ENCODE data around the gene IL17C. TPM values are rescaled to one million over a fixed set of nuclear protein-coding genes. Genes with fewer than 3 reads are reported as not detected.

Gene IL17C
- total RNA-seq, 1 experiment from 2014 or later: 1.9 TPM

DNA sequence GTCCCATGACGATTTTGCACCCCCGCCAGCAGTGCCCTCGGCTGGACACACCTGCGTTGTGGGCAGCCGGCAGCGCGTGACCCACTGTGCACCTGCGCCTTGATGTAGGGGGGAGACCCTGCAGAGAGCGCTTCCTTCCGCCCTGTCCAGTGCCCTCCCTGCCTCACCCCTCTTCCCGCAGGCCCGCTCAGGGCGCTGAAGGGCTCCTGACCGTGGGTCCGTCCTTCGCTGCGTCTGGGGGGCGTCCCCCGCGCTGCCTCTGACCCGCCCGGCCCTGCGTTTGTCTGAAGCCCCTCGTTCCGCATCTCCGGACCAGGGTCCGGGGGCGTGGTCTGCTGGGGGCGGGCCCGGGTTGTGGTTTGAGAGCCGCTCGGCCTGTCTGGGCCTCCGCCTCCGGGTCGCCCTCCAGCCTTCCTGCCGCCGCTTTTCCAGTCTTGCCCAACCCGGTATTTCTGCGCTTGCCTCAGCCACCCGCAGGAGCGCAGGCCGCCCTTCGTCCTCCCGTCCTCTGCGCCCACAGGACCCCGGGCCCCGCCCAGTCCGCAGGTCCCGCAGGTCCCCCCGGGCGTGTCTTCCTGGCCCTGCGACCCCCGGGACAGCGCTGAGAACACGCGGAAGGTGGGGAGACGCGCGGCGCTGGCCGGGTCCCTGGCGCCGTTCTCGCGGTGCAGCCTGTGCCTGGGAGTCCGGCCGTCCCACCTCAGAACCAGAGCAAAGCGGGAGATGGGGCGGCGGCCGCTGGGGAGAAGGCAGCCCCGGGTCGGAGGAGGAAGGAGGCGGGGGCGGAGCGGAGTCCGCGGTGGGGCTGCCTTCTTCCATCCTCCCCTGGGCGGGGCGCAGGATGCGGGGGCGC lies 4.0 kb upstream of the IL17C start:
- Mint-ChIP-seq H3K27ac (no peak overlapping the region), H3K9me3 (no peaks in the 10 kb centered on the region), H3K27me3 (ENCODE audit: low read depth) (peaks cover 10% of the 10 kb centered on the region), H3K4me1 (peaks cover 35% of the 10 kb centered on the region), H3K4me3 (peak overlapping the region; percentile 69), H3K36me3 (peaks cover 10% of the 10 kb centered on the region; the same call in 1 of the 2 replicates)
- ChIA-PET CTCF (interaction anchor here (0.6 to 3.4 kb wide), 17 partner anchors 9 to 212 kb away, joined by 3 to 17 read pairs (median 4); partner anchors contain the start of gene ZC3H18), POLR2A (no interaction called here)
- DNase-seq (ENCODE audit: low spot score): peak; percentile 87
- ATAC-seq: peak; percentile 63
- TF ChIP-seq, protein P1, sequence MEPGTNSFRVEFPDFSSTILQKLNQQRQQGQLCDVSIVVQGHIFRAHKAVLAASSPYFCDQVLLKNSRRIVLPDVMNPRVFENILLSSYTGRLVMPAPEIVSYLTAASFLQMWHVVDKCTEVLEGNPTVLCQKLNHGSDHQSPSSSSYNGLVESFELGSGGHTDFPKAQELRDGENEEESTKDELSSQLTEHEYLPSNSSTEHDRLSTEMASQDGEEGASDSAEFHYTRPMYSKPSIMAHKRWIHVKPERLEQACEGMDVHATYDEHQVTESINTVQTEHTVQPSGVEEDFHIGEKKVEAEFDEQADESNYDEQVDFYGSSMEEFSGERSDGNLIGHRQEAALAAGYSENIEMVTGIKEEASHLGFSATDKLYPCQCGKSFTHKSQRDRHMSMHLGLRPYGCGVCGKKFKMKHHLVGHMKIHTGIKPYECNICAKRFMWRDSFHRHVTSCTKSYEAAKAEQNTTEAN (CRISPR knock-in tag; IDR thresholded peaks at IDR 0.05): 0 out of 2 replicates have a peak, but pooled peaks have one; percentile 65
- TF ChIP-seq KAT7 (CRISPR knock-in tag; IDR thresholded peaks at IDR 0.05; ENCODE audit: borderline replicate concordance) (peak; percentile 54; the same call in 1 of the 2 replicates), TEAD4 (CRISPR knock-in tag; IDR thresholded peaks at IDR 0.05) (no peak), ELF4 (CRISPR knock-in tag; IDR thresholded peaks at IDR 0.05; ENCODE audit: low read depth) (0 out of 2 replicates have a peak, but pooled peaks have one; percentile 46), RORB (CRISPR knock-in tag; IDR thresholded peaks at IDR 0.05) (no peak), ESRRA (CRISPR knock-in tag; IDR thresholded peaks at IDR 0.05; ENCODE audit: borderline replicate concordance) (0 out of 2 replicates have a peak, but pooled peaks have one; percentile 24), CREB1 (CRISPR knock-in tag; IDR thresholded peaks at IDR 0.05) (no peak), RELA (CRISPR knock-in tag; IDR thresholded peaks at IDR 0.05; ENCODE audit: borderline replicate concordance) (peak; percentile 12; the same call in 1 of the 2 replicates), SMAD4 (CRISPR knock-in tag; IDR thresholded peaks at IDR 0.05) (0 out of 2 replicates have a peak, but pooled peaks have one; percentile 7), FOXP1 (CRISPR knock-in tag; IDR thresholded peaks at IDR 0.05; ENCODE audit: borderline replicate concordance) (peak; percentile 21; the same call in 1 of the 2 replicates), SP1 (CRISPR knock-in tag; conservative IDR thresholded peaks at IDR 0.05) (peak; percentile 74), ETV6 (CRISPR knock-in tag; IDR thresholded peaks at IDR 0.05) (no peak; the same call in none of the 2 replicates), ZNF219 (CRISPR knock-in tag; IDR thresholded peaks at IDR 0.05; ENCODE audit: borderline replicate concordance) (0 out of 2 replicates have a peak, but pooled peaks have one; percentile 14)
- TF ChIP-seq, protein P2, sequence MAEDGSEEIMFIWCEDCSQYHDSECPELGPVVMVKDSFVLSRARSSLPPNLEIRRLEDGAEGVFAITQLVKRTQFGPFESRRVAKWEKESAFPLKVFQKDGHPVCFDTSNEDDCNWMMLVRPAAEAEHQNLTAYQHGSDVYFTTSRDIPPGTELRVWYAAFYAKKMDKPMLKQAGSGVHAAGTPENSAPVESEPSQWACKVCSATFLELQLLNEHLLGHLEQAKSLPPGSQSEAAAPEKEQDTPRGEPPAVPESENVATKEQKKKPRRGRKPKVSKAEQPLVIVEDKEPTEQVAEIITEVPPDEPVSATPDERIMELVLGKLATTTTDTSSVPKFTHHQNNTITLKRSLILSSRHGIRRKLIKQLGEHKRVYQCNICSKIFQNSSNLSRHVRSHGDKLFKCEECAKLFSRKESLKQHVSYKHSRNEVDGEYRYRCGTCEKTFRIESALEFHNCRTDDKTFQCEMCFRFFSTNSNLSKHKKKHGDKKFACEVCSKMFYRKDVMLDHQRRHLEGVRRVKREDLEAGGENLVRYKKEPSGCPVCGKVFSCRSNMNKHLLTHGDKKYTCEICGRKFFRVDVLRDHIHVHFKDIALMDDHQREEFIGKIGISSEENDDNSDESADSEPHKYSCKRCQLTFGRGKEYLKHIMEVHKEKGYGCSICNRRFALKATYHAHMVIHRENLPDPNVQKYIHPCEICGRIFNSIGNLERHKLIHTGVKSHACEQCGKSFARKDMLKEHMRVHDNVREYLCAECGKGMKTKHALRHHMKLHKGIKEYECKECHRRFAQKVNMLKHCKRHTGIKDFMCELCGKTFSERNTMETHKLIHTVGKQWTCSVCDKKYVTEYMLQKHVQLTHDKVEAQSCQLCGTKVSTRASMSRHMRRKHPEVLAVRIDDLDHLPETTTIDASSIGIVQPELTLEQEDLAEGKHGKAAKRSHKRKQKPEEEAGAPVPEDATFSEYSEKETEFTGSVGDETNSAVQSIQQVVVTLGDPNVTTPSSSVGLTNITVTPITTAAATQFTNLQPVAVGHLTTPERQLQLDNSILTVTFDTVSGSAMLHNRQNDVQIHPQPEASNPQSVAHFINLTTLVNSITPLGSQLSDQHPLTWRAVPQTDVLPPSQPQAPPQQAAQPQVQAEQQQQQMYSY (CRISPR knock-in tag; IDR thresholded peaks at IDR 0.05): peak; percentile 78
- TF ChIP-seq, protein P3, sequence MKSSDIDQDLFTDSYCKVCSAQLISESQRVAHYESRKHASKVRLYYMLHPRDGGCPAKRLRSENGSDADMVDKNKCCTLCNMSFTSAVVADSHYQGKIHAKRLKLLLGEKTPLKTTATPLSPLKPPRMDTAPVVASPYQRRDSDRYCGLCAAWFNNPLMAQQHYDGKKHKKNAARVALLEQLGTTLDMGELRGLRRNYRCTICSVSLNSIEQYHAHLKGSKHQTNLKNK (CRISPR knock-in tag; IDR thresholded peaks at IDR 0.05): no peak
- TF ChIP-seq, protein P4, sequence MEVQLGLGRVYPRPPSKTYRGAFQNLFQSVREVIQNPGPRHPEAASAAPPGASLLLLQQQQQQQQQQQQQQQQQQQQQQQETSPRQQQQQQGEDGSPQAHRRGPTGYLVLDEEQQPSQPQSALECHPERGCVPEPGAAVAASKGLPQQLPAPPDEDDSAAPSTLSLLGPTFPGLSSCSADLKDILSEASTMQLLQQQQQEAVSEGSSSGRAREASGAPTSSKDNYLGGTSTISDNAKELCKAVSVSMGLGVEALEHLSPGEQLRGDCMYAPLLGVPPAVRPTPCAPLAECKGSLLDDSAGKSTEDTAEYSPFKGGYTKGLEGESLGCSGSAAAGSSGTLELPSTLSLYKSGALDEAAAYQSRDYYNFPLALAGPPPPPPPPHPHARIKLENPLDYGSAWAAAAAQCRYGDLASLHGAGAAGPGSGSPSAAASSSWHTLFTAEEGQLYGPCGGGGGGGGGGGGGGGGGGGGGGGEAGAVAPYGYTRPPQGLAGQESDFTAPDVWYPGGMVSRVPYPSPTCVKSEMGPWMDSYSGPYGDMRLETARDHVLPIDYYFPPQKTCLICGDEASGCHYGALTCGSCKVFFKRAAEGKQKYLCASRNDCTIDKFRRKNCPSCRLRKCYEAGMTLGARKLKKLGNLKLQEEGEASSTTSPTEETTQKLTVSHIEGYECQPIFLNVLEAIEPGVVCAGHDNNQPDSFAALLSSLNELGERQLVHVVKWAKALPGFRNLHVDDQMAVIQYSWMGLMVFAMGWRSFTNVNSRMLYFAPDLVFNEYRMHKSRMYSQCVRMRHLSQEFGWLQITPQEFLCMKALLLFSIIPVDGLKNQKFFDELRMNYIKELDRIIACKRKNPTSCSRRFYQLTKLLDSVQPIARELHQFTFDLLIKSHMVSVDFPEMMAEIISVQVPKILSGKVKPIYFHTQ (CRISPR knock-in tag; IDR thresholded peaks at IDR 0.05): no peak
- TF ChIP-seq, protein P5, sequence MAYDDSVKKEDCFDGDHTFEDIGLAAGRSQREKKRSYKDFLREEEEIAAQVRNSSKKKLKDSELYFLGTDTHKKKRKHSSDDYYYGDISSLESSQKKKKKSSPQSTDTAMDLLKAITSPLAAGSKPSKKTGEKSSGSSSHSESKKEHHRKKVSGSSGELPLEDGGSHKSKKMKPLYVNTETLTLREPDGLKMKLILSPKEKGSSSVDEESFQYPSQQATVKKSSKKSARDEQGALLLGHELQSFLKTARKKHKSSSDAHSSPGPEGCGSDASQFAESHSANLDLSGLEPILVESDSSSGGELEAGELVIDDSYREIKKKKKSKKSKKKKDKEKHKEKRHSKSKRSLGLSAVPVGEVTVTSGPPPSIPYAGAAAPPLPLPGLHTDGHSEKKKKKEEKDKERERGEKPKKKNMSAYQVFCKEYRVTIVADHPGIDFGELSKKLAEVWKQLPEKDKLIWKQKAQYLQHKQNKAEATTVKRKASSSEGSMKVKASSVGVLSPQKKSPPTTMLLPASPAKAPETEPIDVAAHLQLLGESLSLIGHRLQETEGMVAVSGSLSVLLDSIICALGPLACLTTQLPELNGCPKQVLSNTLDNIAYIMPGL (CRISPR knock-in tag; IDR thresholded peaks at IDR 0.05): peak; percentile 77; the same call in 1 of the 2 replicates
- TF ChIP-seq, protein P6, sequence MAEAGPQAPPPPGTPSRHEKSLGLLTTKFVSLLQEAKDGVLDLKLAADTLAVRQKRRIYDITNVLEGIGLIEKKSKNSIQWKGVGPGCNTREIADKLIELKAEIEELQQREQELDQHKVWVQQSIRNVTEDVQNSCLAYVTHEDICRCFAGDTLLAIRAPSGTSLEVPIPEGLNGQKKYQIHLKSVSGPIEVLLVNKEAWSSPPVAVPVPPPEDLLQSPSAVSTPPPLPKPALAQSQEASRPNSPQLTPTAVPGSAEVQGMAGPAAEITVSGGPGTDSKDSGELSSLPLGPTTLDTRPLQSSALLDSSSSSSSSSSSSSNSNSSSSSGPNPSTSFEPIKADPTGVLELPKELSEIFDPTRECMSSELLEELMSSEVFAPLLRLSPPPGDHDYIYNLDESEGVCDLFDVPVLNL (CRISPR knock-in tag; IDR thresholded peaks at IDR 0.05; ENCODE audit: borderline replicate concordance, low read depth): 0 out of 2 replicates have a peak, but pooled peaks have one; percentile 38
- TF ChIP-seq, protein P7, sequence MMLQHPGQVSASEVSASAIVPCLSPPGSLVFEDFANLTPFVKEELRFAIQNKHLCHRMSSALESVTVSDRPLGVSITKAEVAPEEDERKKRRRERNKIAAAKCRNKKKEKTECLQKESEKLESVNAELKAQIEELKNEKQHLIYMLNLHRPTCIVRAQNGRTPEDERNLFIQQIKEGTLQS (CRISPR knock-in tag; conservative IDR thresholded peaks at IDR 0.05): no peak
- TF ChIP-seq, protein P8, sequence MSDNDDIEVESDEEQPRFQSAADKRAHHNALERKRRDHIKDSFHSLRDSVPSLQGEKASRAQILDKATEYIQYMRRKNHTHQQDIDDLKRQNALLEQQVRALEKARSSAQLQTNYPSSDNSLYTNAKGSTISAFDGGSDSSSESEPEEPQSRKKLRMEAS (CRISPR knock-in tag; IDR thresholded peaks at IDR 0.05): peak; percentile 66
- TF ChIP-seq, protein P9, sequence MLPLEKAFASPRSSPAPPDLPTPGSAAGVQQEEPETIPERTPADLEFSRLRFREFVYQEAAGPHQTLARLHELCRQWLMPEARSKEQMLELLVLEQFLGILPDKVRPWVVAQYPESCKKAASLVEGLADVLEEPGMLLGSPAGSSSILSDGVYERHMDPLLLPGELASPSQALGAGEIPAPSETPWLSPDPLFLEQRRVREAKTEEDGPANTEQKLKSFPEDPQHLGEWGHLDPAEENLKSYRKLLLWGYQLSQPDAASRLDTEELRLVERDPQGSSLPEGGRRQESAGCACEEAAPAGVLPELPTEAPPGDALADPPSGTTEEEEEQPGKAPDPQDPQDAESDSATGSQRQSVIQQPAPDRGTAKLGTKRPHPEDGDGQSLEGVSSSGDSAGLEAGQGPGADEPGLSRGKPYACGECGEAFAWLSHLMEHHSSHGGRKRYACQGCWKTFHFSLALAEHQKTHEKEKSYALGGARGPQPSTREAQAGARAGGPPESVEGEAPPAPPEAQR (CRISPR knock-in tag; IDR thresholded peaks at IDR 0.05): no peak
